ENCODE measurements around the gene RXFP2. TPM values are rescaled to one million over a fixed set of nuclear protein-coding genes. Genes with fewer than 3 reads are reported as not detected.

RXFP2 gene
- total and polyA plus RNA-seq, 2 donors (not counting 3 experiments of a cell fraction or from before 2014, with no cell fraction given): not detected

DNA sequence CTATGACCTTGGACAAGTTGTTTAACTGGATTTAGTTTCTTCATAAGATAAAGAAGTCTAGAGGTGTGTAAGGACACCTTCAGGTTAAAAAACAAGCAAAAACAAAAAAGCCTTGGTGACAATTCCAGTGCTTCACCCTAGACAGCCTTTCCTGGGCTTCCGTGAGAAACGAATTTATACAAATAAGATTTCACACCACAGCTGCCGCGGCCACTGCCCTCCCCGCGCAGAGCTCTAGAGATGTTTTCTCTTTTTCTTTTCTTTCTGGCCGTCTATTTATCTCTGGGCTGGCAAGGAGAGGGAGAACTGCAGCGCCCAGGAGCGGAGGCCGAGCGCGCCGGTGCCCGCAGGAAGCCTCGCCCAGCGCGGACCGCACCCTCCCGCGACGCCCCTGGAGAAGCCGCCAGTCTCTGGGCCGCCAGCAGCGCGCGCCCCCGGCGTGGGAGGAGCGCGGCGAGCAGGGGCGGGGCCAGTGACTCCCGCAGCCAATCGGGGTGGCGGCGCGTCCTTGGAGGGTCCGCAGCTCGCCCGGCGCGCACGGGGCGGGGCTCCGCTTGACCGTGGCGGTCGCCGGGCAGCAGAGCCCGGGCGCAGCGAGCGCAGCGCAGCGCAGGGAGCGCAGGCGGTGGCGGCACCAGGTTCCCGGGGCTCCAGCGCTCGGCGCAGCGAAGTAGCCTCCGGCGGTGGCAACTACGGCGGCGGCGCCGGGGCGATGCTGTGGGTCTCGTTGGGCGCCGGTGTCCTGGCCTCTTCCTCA, 107.0 kb downstream of the RXFP2 start:
- intact Hi-C loops (cut with micrococcal nuclease): no loop called here
- H3K27me3 ChIP-seq (ENCODE audit: control insufficient read depth in 2 of 2, insufficient read depth in 2 of 2, low read length in 2 of 2): peaks cover 39 to 57% of the 10 kb centered on the region in 2 experiments
- no peaks in the 10 kb centered on the region for H3K36me3 ChIP-seq (ENCODE audit: control insufficient read depth in 2 of 2, extremely low read depth in 1 of 2, insufficient read depth in 2 of 2, low read length in 2 of 2)
- H3K27ac ChIP-seq (ENCODE audit: insufficient read depth, low read depth, low read length): no peak overlapping the region
- H3K4me2 ChIP-seq (ENCODE audit: insufficient read depth, low read length): peak overlapping the region; percentile 89
- H3K9me1 ChIP-seq (replicated peaks; ENCODE audit: control insufficient read depth, extremely low read depth, insufficient read depth, low read length): no peaks in the 10 kb centered on the region
- ChIA-PET POLR2A (interaction anchor here (0.9 kb wide), 1 partner anchor 10 kb away, joined by 3 read pairs; no protein-coding TSS in a partner anchor), CTCF (interaction anchor here (1.0 kb wide), 1 partner anchor 12 kb away, joined by 4 read pairs; no protein-coding TSS in a partner anchor)
- FAIRE-seq (peak; percentile 91), DNase-seq (ENCODE audit: low read depth, low spot score) (peak; percentile 91)
- peaks cover 7% of the 10 kb centered on the region for H3K4me1 ChIP-seq (ENCODE audit: control insufficient read depth, extremely low read depth, insufficient read depth, low read length)
- dilution Hi-C loops (cut with MboI; ENCODE audit: extremely low pct_ligation_motif_present, low sequenced_read_pairs): no loop called here
- no peaks in the 10 kb centered on the region for H3K9me3 ChIP-seq (replicated peaks; ENCODE audit: control insufficient read depth, insufficient read depth, low read length)
- H3K4me3 ChIP-seq (replicated peaks in 1 of 3; ENCODE audit: insufficient read depth in 1 of 3, low read depth in 1 of 3, low read length in 3 of 3): peak overlapping the region; percentile 50 to 69 (median 68)
- no TSS peak for BruUV-seq (replicated peaks)
- H3K9ac ChIP-seq (replicated peaks; ENCODE audit: extremely low read depth, insufficient read depth, low read length): peak overlapping the region; percentile 30
- H2AFZ ChIP-seq (ENCODE audit: low read depth, low read length): peak overlapping the region; percentile 87
- no peaks in the 10 kb centered on the region for H3K79me2 ChIP-seq (ENCODE audit: control insufficient read depth, insufficient read depth, low read length)
- H4K20me1 ChIP-seq (replicated peaks; ENCODE audit: control insufficient read depth, extremely low read depth, insufficient read depth, low read length): no peaks in the 10 kb centered on the region
- TF ChIP-seq CTCF (IDR thresholded peaks at IDR 0.05; ENCODE audit: extremely low read depth in 1 of 2, insufficient read depth in 1 of 2, low read depth in 1 of 2, low read length in 2 of 2) (no peak), FOS (IDR thresholded peaks at IDR 0.05; ENCODE audit: borderline replicate concordance, insufficient read depth, low read length) (no peak), MYC (IDR thresholded peaks at IDR 0.05; ENCODE audit: low read depth, low read length) (no peak), MAX (IDR thresholded peaks at IDR 0.05; ENCODE audit: insufficient read depth, insufficient read length) (no peak), POLR2A (IDR thresholded peaks at IDR 0.05; ENCODE audit: low read depth, low read length) (no peak), EZH2 (IDR thresholded peaks at IDR 0.05; ENCODE audit: borderline replicate concordance, low read depth, low read length, severe bottlenecking) (no peak), GATA2 (IDR thresholded peaks at IDR 0.05; ENCODE audit: insufficient read depth, insufficient read length, low read depth, low read length) (no peak), POLR2AphosphoS5 (IDR thresholded peaks at IDR 0.05; ENCODE audit: insufficient read depth, low read depth, low read length) (no peak), JUN (IDR thresholded peaks at IDR 0.05; ENCODE audit: borderline replicate concordance, insufficient read depth, insufficient read length, low read depth) (no peak)

All from endothelial cell of umbilical vein (primary cell).